ENCODE data around the gene ACOXL.

Gene ACOXL

GRCh38 chr2:110840508-110840907 is 108.1 kb downstream of the ACOXL start:
- H3K4me3 ChIP-seq (ENCODE audit: low read depth, low read length), result no peak overlapping the region
- no peak for DNase-seq (ENCODE audit: low read depth, low spot score)
- TF ChIP-seq CTCF (IDR thresholded peaks at IDR 0.05; ENCODE audit: low read depth, low read length), result no peak
- in situ Hi-C loops (cut with HindIII; ENCODE audit: low sequenced_read_pairs), result no loop called here

GRCh38 chr2:110842048-110842447 is 109.7 kb downstream of the ACOXL start:
- in situ Hi-C loops (cut with HindIII; ENCODE audit: low sequenced_read_pairs), result no loop called here
- no peak for DNase-seq (ENCODE audit: low read depth, low spot score)
- H3K4me3 ChIP-seq (ENCODE audit: low read depth, low read length), result no peak overlapping the region
- TF ChIP-seq CTCF (IDR thresholded peaks at IDR 0.05; ENCODE audit: low read depth, low read length), result no peak

GRCh38 chr2:110843496-110843895 is 111.1 kb downstream of the ACOXL start:
- TF ChIP-seq CTCF (IDR thresholded peaks at IDR 0.05; ENCODE audit: low read depth, low read length), result no peak
- no peak for DNase-seq (ENCODE audit: low read depth, low spot score)
- in situ Hi-C loops (cut with HindIII; ENCODE audit: low sequenced_read_pairs), result no loop called here
- no peak overlapping the region for H3K4me3 ChIP-seq (ENCODE audit: low read depth, low read length)

- DNase-seq (ENCODE audit: low read depth, low spot score), result no peak
- TF ChIP-seq CTCF (IDR thresholded peaks at IDR 0.05; ENCODE audit: low read depth, low read length), result no peak
- no peak overlapping the region for H3K4me3 ChIP-seq (ENCODE audit: low read depth, low read length)
- in situ Hi-C loops (cut with HindIII; ENCODE audit: low sequenced_read_pairs), result no loop called here
Measured at GRCh38 chr2:110843959-110844510, 111.7 kb downstream of the ACOXL start.

- no peak for DNase-seq (ENCODE audit: low read depth, low spot score)
- no peak for TF ChIP-seq CTCF (IDR thresholded peaks at IDR 0.05; ENCODE audit: low read depth, low read length)
- in situ Hi-C loops (cut with HindIII; ENCODE audit: low sequenced_read_pairs), result no loop called here
- no peak overlapping the region for H3K4me3 ChIP-seq (ENCODE audit: low read depth, low read length)
Measured at GRCh38 chr2:110847651-110848050, 115.3 kb downstream of the ACOXL start.

- in situ Hi-C loops (cut with HindIII; ENCODE audit: low sequenced_read_pairs), result no loop called here
- DNase-seq (ENCODE audit: low read depth, low spot score), result no peak
- H3K4me3 ChIP-seq (ENCODE audit: low read depth, low read length), result no peak overlapping the region
- no peak for TF ChIP-seq CTCF (IDR thresholded peaks at IDR 0.05; ENCODE audit: low read depth, low read length)
Measured at GRCh38 chr2:110848071-110848470, 115.7 kb downstream of the ACOXL start.

All from astrocyte of the spinal cord (primary cell).